Lower leg skin (tissue), 3 donors: ENCODE results near the gene BLM.

Experiments used
- CTCF ChIP-seq, 3 donors: fragments of 450-650 bp; IDR thresholded peaks; one replicate each; pipeline ENCODE4 v1.5.1; 2016; ENCODE audit warnings: antibody characterized with exemption in 3 of 3, mild to moderate bottlenecking in 3 of 3, moderate library complexity in 2 of 3
- POLR2A ChIP-seq, 2 donors: fragments of 450-650 bp; IDR thresholded peaks; one replicate each; pipeline ENCODE4 v1.6.1; 2016 to 2017; ENCODE audit warnings: antibody characterized with exemption in 2 of 2, mild to moderate bottlenecking in 1 of 2, moderate library complexity in 1 of 2

DNA sequence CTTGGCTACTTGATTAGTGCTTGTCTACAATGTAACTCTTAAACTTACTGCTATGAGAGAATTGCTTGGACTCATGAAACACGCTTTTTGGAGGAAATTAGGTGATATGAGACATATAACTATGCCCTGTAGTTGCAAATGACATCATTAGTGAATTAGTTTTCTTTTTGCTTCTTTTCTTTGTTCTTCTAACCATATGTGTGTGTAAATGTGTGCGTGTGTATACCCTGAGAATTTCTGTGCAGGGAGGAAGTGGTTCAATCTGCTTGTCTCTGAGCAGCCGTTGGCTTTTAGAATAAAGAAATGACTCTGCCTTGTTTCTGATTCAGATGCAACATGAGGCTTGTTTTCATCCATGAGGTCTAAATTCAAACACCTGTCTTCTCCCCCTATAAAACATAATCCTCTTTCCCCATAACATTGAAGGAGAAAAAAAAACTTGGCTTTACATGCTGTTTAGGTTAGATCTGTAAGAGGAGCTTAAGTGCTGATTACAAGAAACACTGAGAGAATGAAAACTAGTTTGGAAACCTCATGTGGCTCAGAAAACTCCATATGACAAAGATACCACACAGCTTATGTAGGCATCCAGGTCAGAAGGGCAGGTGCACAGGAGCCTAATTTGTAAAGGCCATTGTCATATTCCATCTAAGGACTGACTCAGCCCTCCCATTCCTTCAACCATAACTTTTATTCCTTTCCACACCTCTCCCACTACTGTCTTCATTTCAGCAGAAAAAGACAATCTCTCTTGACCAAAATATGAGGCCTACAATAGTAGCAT, 30.5 kb upstream of the BLM start:
- no peak for TF ChIP-seq CTCF (IDR thresholded peaks at IDR 0.05)
- TF ChIP-seq POLR2A (IDR thresholded peaks at IDR 0.05): no peak
